Endothelial cell of umbilical vein (primary cell): ENCODE results near the gene CHAC1. TPM values are rescaled to one million over a fixed set of nuclear protein-coding genes. Genes with fewer than 3 reads are reported as not detected.

ENCODE experiments used
- BruUV-seq: library from RNA; stranded (reverse); fragments of 400-500 nt; replicated peaks from 2 replicates; lab custom pipeline; 2021; lab: Mats Ljungman, UMichigan
- CTCF ChIA-PET: fragments of 300-600, 350-600 bp; sonication (Branson Sonifier 250); formaldehyde crosslinking; loops from one replicate; lab custom pipeline; 2021; ENCODE audit warnings: antibody characterized with exemption, inconsistent platforms; lab: Charles Lee
- POLR2A ChIA-PET: fragments of 300-600, 350-600 bp; sonication (Branson Sonifier 250); formaldehyde crosslinking; loops from one replicate; lab custom pipeline; 2021; ENCODE audit warnings: antibody characterized with exemption, inconsistent platforms; lab: Charles Lee
- DNase-seq: peaks from one replicate; pipeline ENCODE4 v3.0.0-alpha.2; 2011; ENCODE audit warnings: low read depth, low spot score
- FAIRE-seq: peaks from 2 replicates; lab custom pipeline; 2011; peaks lifted over from hg19 to GRCh38; lab: Jason Lieb, UNC
- H2AFZ ChIP-seq: 2 replicates; pipeline ENCODE4 v1.6.0; 2012; ENCODE audit warnings: low read depth, low read length, control low read depth, inconsistent platforms
- H3K27ac ChIP-seq: 2 replicates; pipeline ENCODE4 v1.5.1; 2011; ENCODE audit warnings: low read depth, mild to moderate bottlenecking, control low read depth, low read length, moderate library complexity; ENCODE audit not compliant: insufficient read depth
- H3K27me3 ChIP-seq, 2 experiments: 2 replicates each; pipeline versions ENCODE4 v1.6.0 to v1.6.1; 2011; ENCODE audit warnings: low read length in 2 of 2, mixed read lengths in 1 of 2; ENCODE audit not compliant: control insufficient read depth in 2 of 2, insufficient read depth in 2 of 2
- H3K36me3 ChIP-seq, 2 experiments: 2 replicates in 1 of 2; 3 replicates in 1 of 2; pipeline ENCODE4 v1.5.1; 2011; ENCODE audit warnings: low read length in 2 of 2, mild to moderate bottlenecking in 1 of 2, moderate library complexity in 1 of 2; ENCODE audit not compliant: control insufficient read depth in 2 of 2, insufficient read depth in 2 of 2; ENCODE audit errors: extremely low read depth in 1 of 2
- H3K4me1 ChIP-seq: 3 replicates; pipeline ENCODE4 v1.5.1; 2011; ENCODE audit warnings: mild to moderate bottlenecking, low read length; ENCODE audit not compliant: control insufficient read depth, insufficient read depth; ENCODE audit errors: extremely low read depth
- H3K4me2 ChIP-seq: 2 replicates; pipeline ENCODE4 v1.6.1; 2011; ENCODE audit warnings: low read length, control low read depth, mixed read lengths; ENCODE audit not compliant: insufficient read depth
- H3K4me3 ChIP-seq, 3 experiments: fragments of 200-600 bp in 1 of 3; sonication (generic), shearing (Covaris generic) in 1 of 3; replicated peaks in 1 of 3; 2 replicates each; pipeline ENCODE4 v1.5.1; 2011 to 2016; ENCODE audit warnings: control low read depth in 3 of 3, low read length in 3 of 3, mild to moderate bottlenecking in 2 of 3, inconsistent platforms in 1 of 3, low read depth in 1 of 3, moderate library complexity in 1 of 3; ENCODE audit not compliant: insufficient read depth in 1 of 3
- H3K79me2 ChIP-seq: 2 replicates; pipeline ENCODE4 v1.6.0; 2012; ENCODE audit warnings: low read length, inconsistent platforms; ENCODE audit not compliant: control insufficient read depth, insufficient read depth
- H3K9ac ChIP-seq: replicated peaks from 2 replicates; pipeline ENCODE3; 2011; ENCODE audit warnings: low read length, control low read depth; ENCODE audit not compliant: insufficient read depth; ENCODE audit errors: extremely low read depth
- H3K9me1 ChIP-seq: replicated peaks from 3 replicates; pipeline ENCODE4 v1.6.0; 2011; ENCODE audit warnings: mild to moderate bottlenecking, low read length; ENCODE audit not compliant: control insufficient read depth, insufficient read depth; ENCODE audit errors: extremely low read depth
- H3K9me3 ChIP-seq: replicated peaks from 2 replicates; pipeline ENCODE4 v1.5.1; 2012; ENCODE audit warnings: low read length, inconsistent platforms; ENCODE audit not compliant: control insufficient read depth, insufficient read depth
- H4K20me1 ChIP-seq: replicated peaks from 2 replicates; pipeline ENCODE3; 2011; ENCODE audit warnings: mild to moderate bottlenecking, low read length; ENCODE audit not compliant: control insufficient read depth, insufficient read depth; ENCODE audit errors: extremely low read depth
- CTCF ChIP-seq, 2 donors: IDR thresholded peaks; 1 replicate in 1 of 2; 2 replicates in 1 of 2; pipeline ENCODE4 v1.5.1; 2011; ENCODE audit warnings: low read length in 2 of 2, mild to moderate bottlenecking in 2 of 2, moderate library complexity in 2 of 2, control low read depth in 1 of 2, inconsistent platforms in 1 of 2, low read depth in 1 of 2; ENCODE audit not compliant: insufficient read depth in 1 of 2; ENCODE audit errors: extremely low read depth in 1 of 2
- EZH2 ChIP-seq: IDR thresholded peaks from 2 replicates; pipeline ENCODE4 v1.6.1; 2012; ENCODE audit warnings: borderline replicate concordance, low read depth, mild to moderate bottlenecking, moderate library complexity, low read length, inconsistent platforms; ENCODE audit not compliant: severe bottlenecking
- FOS ChIP-seq: IDR thresholded peaks from 2 replicates; pipeline ENCODE4 v1.6.1; 2011; ENCODE audit warnings: mild to moderate bottlenecking, low read length, moderate library complexity, borderline replicate concordance; ENCODE audit not compliant: insufficient read depth
- GATA2 ChIP-seq: IDR thresholded peaks from 2 replicates; pipeline ENCODE4 v1.7.0; 2011; ENCODE audit warnings: low read depth, mild to moderate bottlenecking, moderate library complexity, mixed read lengths, low read length; ENCODE audit not compliant: insufficient read length, insufficient read depth
- JUN ChIP-seq: IDR thresholded peaks from 2 replicates; pipeline ENCODE4 v1.6.1; 2011; ENCODE audit warnings: borderline replicate concordance, low read depth; ENCODE audit not compliant: insufficient read length, insufficient read depth
- MAX ChIP-seq: IDR thresholded peaks from 2 replicates; pipeline ENCODE4 v1.6.1; 2011; ENCODE audit not compliant: insufficient read depth, insufficient read length
- POLR2A ChIP-seq: IDR thresholded peaks from 2 replicates; pipeline ENCODE4 v1.6.1; 2012; ENCODE audit warnings: low read depth, mild to moderate bottlenecking, control low read depth, low read length
- POLR2AphosphoS5 ChIP-seq: IDR thresholded peaks from 2 replicates; pipeline ENCODE4 v1.6.1; 2012; ENCODE audit warnings: low read depth, mild to moderate bottlenecking, control low read depth, low read length, moderate library complexity; ENCODE audit not compliant: insufficient read depth
- dilution Hi-C: fragments of 300-500 bp; cut with MboI; formaldehyde crosslinking; loops from one replicate; pipeline ENCODE4 v1.15.0; 2019; ENCODE audit warnings: low sequenced_read_pairs; ENCODE audit not compliant: extremely low pct_ligation_motif_present
- intact Hi-C: fragments of 100-400 bp; cut with micrococcal nuclease; formaldehyde crosslinking; loops from one replicate; pipeline ENCODE4 v1.10.0; 2022
- polyA plus RNA-seq, 4 experiments: library from polyadenylated mRNA; depleted of rRNA in 3 of 4; stranded (reverse) in 3 of 4; unstranded in 1 of 4; fragments of >200 nt; gene quantifications; 2 replicates each; pipeline versions ENCODE4 v1.2.1 to v1.2.3, GENCODE V29; 2011 to 2012; ENCODE audit warnings: missing spikeins in 1 of 4
- total RNA-seq: library from RNA; stranded (reverse); gene quantifications from 2 replicates; pipeline ENCODE4 v1.2.3, GENCODE V29; 2021

Gene CHAC1
- total and polyA plus RNA-seq, 2 donors (not counting 3 experiments of a cell fraction or from before 2014, with no cell fraction given) = 4.6 to 25.7 TPM

DNA sequence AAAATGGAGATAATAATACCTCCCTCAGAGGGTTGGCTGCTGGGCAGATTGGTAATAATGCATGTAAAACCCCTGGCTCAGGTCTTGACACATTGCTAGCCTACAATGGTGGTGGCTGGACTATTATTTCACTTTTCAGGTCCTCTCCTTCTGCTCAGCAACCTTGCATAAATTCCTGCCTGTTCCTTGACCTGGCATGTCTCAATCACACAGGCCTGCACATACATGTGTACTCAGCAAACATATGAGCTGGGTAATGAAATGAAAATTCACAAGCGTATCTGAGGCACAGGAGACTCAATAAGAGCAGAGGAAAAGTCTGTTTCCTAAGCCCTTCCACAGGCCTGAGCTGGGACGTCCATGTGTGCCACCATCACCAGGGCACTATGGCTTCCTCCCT is 41.6 kb upstream of the CHAC1 start:
- BruUV-seq = no TSS peak
- Histone ChIP-seq H3K4me2 (no peak overlapping the region), H3K9me1 (no peaks in the 10 kb centered on the region), H3K36me3 (no peaks in the 10 kb centered on the region), H3K79me2 (no peaks in the 10 kb centered on the region), H3K9me3 (no peaks in the 10 kb centered on the region), H3K9ac (no peak overlapping the region), H3K4me1 (peaks cover 33% of the 10 kb centered on the region), H3K27ac (no peak overlapping the region), H4K20me1 (no peaks in the 10 kb centered on the region), H3K27me3 (no peaks in the 10 kb centered on the region), H3K4me3 (no peak overlapping the region), H2AFZ (no peak overlapping the region)
- dilution Hi-C loops (no loop called here), intact Hi-C loops (no loop called here)
- FAIRE-seq (no peak), DNase-seq (no peak)
- POLR2A ChIA-PET = interaction anchor here (0.6 to 2.0 kb wide), 2 partner anchors 17 to 18 kb away, joined by 3 to 6 read pairs; partner anchors contain the start of gene DLL4
- CTCF ChIA-PET = interaction anchor here (0.7 to 11.3 kb wide), 4 partner anchors 16 to 106 kb away, joined by 3 to 260 read pairs (median 4); partner anchors contain the start of gene DLL4
- TF ChIP-seq EZH2 (no peak), FOS (no peak), POLR2AphosphoS5 (no peak), JUN (no peak), POLR2A (no peak), CTCF (IDR thresholded peaks at IDR 0.05; ENCODE audit: extremely low read depth in 1 of 2, insufficient read depth in 1 of 2, low read depth in 1 of 2, low read length in 2 of 2) (no peak), MAX (no peak), GATA2 (no peak)
